ENCODE data around the gene COQ8B. TPM values are rescaled to one million over a fixed set of nuclear protein-coding genes. Genes with fewer than 3 reads are reported as not detected.

The COQ8B gene
- total RNA-seq, 1 donor from 2014 or later = 27.7 TPM

GRCh38 chr19:40705362-40705651 lies 11.4 kb downstream of the COQ8B start:
- peaks cover 2% of the 10 kb centered on the region for H3K27me3 Mint-ChIP-seq (ENCODE audit: insufficient read depth, low read depth)
- no peaks in the 10 kb centered on the region for H3K4me1 ChIP-seq
- no peak overlapping the region for H3K4me3 Mint-ChIP-seq
- TF ChIP-seq EZH2 (IDR thresholded peaks at IDR 0.05) (no peak), EZH2phosphoT487 (IDR thresholded peaks at IDR 0.05) (no peak), CTCF (IDR thresholded peaks at IDR 0.05) (no peak)
- no peaks in the 10 kb centered on the region for H3K9me3 Mint-ChIP-seq
- H3K36me3 Mint-ChIP-seq = peaks cover 28% of the 10 kb centered on the region
- H3K9ac ChIP-seq = no peak overlapping the region
- no peaks in the 10 kb centered on the region for H4K20me1 ChIP-seq (ENCODE audit: low read depth)
- H3K4me2 ChIP-seq = no peak overlapping the region
- no peak for DNase-seq (ENCODE audit: low spot score)
- H3K4me1 Mint-ChIP-seq = peaks cover 10% of the 10 kb centered on the region
- H3K9me3 ChIP-seq (ENCODE audit: low read depth) = no peaks in the 10 kb centered on the region
- H2AFZ ChIP-seq (replicated peaks) = no peak overlapping the region
- no peaks in the 10 kb centered on the region for H3K27me3 ChIP-seq
- no peaks in the 10 kb centered on the region for H3K79me2 ChIP-seq (ENCODE audit: low read depth)
- no peak overlapping the region for H3K4me3 ChIP-seq
- H3K36me3 ChIP-seq = no peaks in the 10 kb centered on the region
- no peaks in the 10 kb centered on the region for H3F3A ChIP-seq (ENCODE audit: low read depth)
- no peak overlapping the region for H3K27ac ChIP-seq
- H3K27ac Mint-ChIP-seq = no peak overlapping the region

GRCh38 chr19:40704491-40705361 lies 12.0 kb downstream of the COQ8B start:
- Mint-ChIP-seq H3K4me1 (peaks cover 10% of the 10 kb centered on the region), H3K36me3 (peaks cover 28% of the 10 kb centered on the region), H3K9me3 (no peaks in the 10 kb centered on the region), H3K27ac (peak overlapping the region; percentile 42), H3K4me3 (no peak overlapping the region), H3K27me3 (ENCODE audit: insufficient read depth, low read depth) (peaks cover 2% of the 10 kb centered on the region)
- no peaks in the 10 kb centered on the region for H3K36me3 ChIP-seq
- H3K9me3 ChIP-seq (ENCODE audit: low read depth) = no peaks in the 10 kb centered on the region
- no peaks in the 10 kb centered on the region for H3K4me1 ChIP-seq
- no peaks in the 10 kb centered on the region for H3F3A ChIP-seq (ENCODE audit: low read depth)
- H3K4me3 ChIP-seq = no peak overlapping the region
- H3K9ac ChIP-seq = no peak overlapping the region
- no peak overlapping the region for H3K4me2 ChIP-seq
- no peak for TF ChIP-seq EZH2phosphoT487 (IDR thresholded peaks at IDR 0.05)
- TF ChIP-seq EZH2 (IDR thresholded peaks at IDR 0.05) = no peak
- TF ChIP-seq CTCF (IDR thresholded peaks at IDR 0.05) = no peak
- no peaks in the 10 kb centered on the region for H3K27me3 ChIP-seq
- no peak overlapping the region for H3K27ac ChIP-seq
- DNase-seq (ENCODE audit: low spot score) = no peak
- no peaks in the 10 kb centered on the region for H4K20me1 ChIP-seq (ENCODE audit: low read depth)
- H2AFZ ChIP-seq (replicated peaks) = no peak overlapping the region
- no peaks in the 10 kb centered on the region for H3K79me2 ChIP-seq (ENCODE audit: low read depth)

- Mint-ChIP-seq H3K4me1 (peaks cover 8% of the 10 kb centered on the region), H3K27ac (peak overlapping the region; percentile 81), H3K9me3 (no peaks in the 10 kb centered on the region), H3K36me3 (peaks cover 28% of the 10 kb centered on the region), H3K4me3 (no peak overlapping the region), H3K27me3 (ENCODE audit: insufficient read depth, low read depth) (peaks cover 2% of the 10 kb centered on the region)
- H3K36me3 ChIP-seq = no peaks in the 10 kb centered on the region
- no peaks in the 10 kb centered on the region for H3K79me2 ChIP-seq (ENCODE audit: low read depth)
- no peak for DNase-seq (ENCODE audit: low spot score)
- no peak overlapping the region for H3K4me2 ChIP-seq
- H3K4me1 ChIP-seq = no peaks in the 10 kb centered on the region
- no peak for TF ChIP-seq EZH2 (IDR thresholded peaks at IDR 0.05)
- no peak for TF ChIP-seq CTCF (IDR thresholded peaks at IDR 0.05)
- no peak for TF ChIP-seq EZH2phosphoT487 (IDR thresholded peaks at IDR 0.05)
- H3K9ac ChIP-seq = peak overlapping the region; percentile 62
- no peaks in the 10 kb centered on the region for H4K20me1 ChIP-seq (ENCODE audit: low read depth)
- no peaks in the 10 kb centered on the region for H3K9me3 ChIP-seq (ENCODE audit: low read depth)
- no peaks in the 10 kb centered on the region for H3K27me3 ChIP-seq
- no peak overlapping the region for H3K27ac ChIP-seq
- no peaks in the 10 kb centered on the region for H3F3A ChIP-seq (ENCODE audit: low read depth)
- no peak overlapping the region for H2AFZ ChIP-seq (replicated peaks)
- H3K4me3 ChIP-seq = no peak overlapping the region
Measured at GRCh38 chr19:40703029-40703755, 13.5 kb downstream of the COQ8B start.

Measured in neural progenitor cell (in vitro differentiated cells).